ENCODE data around the gene SLC11A1.

- TF ChIP-seq TAF1 (IDR thresholded peaks at IDR 0.05; ENCODE audit: low read depth, low read length) (no peak), POLR2A (IDR thresholded peaks at IDR 0.05; ENCODE audit: low read depth, low read length) (no peak), POLR2AphosphoS5 (IDR thresholded peaks at IDR 0.05; ENCODE audit: low read depth, low read length) (no peak), POU2F2 (IDR thresholded peaks at IDR 0.05; ENCODE audit: low read depth, low read length) (no peak)
Observed at GRCh38 chr2:218395456-218395825, 13.4 kb downstream of the SLC11A1 start.

Data from GM12891 (cell line).